Measurements from ENCODE around the gene PCP4L1. TPM values are rescaled to one million over a fixed set of nuclear protein-coding genes. Genes with fewer than 3 reads are reported as not detected.
"Not testable (repeated sequence)": the region's sequence is repeated elsewhere in the genome, so short reads cannot be mapped to it uniquely, and the experiment has no call there.

Gene PCP4L1
- total RNA-seq, 8 experiments from 2014 or later = 0.32 to 3.9 (median 0.59) TPM; not detected in 1

DNA sequence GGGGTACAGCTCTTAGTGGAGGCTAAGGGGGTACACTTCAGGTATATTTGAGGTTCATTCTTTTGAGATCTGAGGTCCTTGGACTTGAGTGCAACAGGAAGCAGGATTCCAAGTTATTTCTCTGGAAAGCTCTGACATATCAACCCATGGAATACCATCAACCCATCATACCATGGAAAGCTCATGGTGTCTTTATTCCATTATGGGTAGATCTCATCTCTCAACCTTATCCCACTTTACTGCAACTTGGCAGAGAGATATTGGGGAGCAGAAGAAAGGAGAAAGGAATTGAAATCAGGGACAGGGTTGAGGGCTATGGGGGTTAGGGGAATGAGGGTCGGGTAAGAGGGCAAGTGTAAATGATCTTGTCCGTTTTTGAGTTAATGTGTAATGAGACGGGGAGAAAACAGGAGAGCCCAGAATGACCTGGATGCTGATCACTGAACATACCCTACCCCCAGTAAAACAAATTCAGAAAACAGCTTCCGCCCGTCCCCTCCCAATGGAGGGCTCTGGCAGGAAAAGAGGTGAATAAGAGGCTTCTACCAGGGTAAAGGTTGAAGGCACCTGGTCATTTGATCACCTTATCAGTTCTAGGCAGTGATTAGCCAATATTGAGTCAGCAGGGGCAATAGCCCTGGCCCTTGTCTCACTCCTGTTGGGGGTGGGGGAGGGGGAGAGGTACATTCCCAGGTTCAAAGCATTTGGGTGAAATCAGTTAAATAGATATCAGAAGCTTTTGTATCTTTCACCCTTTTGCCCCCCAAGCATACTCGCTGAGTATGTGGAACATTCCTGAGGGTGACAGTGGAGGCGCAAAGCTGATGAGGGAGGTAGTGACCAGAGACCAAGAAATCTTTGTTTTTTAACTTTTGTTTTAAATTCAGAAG is 34.5 kb upstream of the PCP4L1 start:
- 49 to 100% (median 84%) methylated on average over 2 to 7 of the region's 7 CpGs; no CpG with 5 or more reads in 2 of the 10 experiments for WGBS, 10 experiments
- no peak for ATAC-seq (replicated peaks in 6 of 8)
- Histone ChIP-seq H3K4me3 (no peak overlapping the region), H3K27ac (no peak overlapping the region), H3K4me1 (replicated peaks in 1 of 2) (peaks cover 10 to 15% of the 10 kb centered on the region in 2 donors)
- in situ Hi-C loops (cut with MboI; ENCODE audit: low pct_unique_long_range_greater_than_20kb in 2 of 9, low sequenced_read_pairs in 9 of 9, unreplicated experiment in 9 of 9) = loop anchor here in 7 of 9 experiments (10.0 to 25.0 kb wide), 4 partner anchors 151 to 513 kb away; partner anchors contain the start of gene DUSP12 (in 2 of the 7)

DNA sequence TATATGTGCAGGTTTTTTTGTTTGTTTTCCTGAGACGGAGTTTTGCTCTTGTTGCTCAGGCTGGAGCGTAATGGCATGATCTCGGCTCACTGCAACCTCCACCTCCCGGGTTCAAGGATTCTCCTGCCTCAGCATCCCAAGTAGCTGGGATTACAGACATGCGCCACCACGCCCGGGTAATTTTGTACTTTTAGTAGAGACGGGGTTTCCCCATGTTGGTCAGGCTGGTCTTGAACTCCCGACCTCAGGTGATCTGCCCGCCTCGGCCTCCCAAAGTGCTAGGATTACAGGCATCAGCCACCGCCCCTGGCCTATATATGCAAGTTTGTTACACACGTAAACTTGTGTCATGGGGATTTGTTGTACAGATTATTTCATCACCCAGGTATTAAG is 33.9 kb upstream of the PCP4L1 start:
- ATAC-seq (replicated peaks in 6 of 8); H3K27ac ChIP-seq; H3K4me3 ChIP-seq: not testable (repeated sequence)
- H3K4me1 ChIP-seq (replicated peaks in 1 of 2) = peaks cover 10 to 15% of the 10 kb centered on the region in 2 donors
- WGBS, 10 experiments = 60 to 100% (median 98%) methylated on average over 1 to 10 of the region's 13 CpGs; no CpG with 5 or more reads in 4 of the 10 experiments
- in situ Hi-C loops (cut with MboI; ENCODE audit: low pct_unique_long_range_greater_than_20kb in 2 of 9, low sequenced_read_pairs in 9 of 9, unreplicated experiment in 9 of 9) = loop anchor here in 7 of 9 experiments (10.0 to 25.0 kb wide), 4 partner anchors 150 to 513 kb away; partner anchors contain the start of gene DUSP12 (in 2 of the 7)

DNA sequence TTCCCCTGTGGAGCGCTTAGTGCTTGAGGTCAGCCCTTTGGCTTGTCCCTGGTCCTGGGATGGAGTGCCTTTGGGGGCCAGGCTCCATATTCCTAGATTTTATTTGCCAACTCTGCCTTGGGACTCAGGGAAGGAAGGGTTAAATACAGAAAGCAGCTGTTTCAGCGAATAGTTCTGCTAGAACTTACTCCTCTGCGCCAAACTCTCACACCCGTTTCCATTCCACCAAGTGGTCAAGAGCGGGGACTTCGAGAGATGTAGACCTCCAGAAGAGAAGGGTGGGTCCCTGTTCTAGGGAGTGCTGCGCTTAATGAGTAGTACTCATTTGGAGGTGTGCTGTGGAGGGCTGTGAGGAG is 33.4 kb upstream of the PCP4L1 start:
- Histone ChIP-seq H3K27ac (no peak overlapping the region), H3K4me3 (no peak overlapping the region), H3K4me1 (replicated peaks in 1 of 2) (peaks cover 10 to 15% of the 10 kb centered on the region in 2 donors)
- in situ Hi-C loops (cut with MboI; ENCODE audit: low pct_unique_long_range_greater_than_20kb in 2 of 9, low sequenced_read_pairs in 9 of 9, unreplicated experiment in 9 of 9) = loop anchor here in 3 of 9 experiments (10.0 to 25.0 kb wide), 3 partner anchors 150 to 162 kb away; no protein-coding TSS in a partner anchor
- WGBS, 10 experiments = 40 to 100% (median 92%) methylated on average over 1 to 7 of the region's 7 CpGs; no CpG with 5 or more reads in 2 of the 10 experiments
- peak in 3 of 8 experiments; percentile 3 to 22 (median 4) for ATAC-seq (replicated peaks in 6 of 8)

DNA sequence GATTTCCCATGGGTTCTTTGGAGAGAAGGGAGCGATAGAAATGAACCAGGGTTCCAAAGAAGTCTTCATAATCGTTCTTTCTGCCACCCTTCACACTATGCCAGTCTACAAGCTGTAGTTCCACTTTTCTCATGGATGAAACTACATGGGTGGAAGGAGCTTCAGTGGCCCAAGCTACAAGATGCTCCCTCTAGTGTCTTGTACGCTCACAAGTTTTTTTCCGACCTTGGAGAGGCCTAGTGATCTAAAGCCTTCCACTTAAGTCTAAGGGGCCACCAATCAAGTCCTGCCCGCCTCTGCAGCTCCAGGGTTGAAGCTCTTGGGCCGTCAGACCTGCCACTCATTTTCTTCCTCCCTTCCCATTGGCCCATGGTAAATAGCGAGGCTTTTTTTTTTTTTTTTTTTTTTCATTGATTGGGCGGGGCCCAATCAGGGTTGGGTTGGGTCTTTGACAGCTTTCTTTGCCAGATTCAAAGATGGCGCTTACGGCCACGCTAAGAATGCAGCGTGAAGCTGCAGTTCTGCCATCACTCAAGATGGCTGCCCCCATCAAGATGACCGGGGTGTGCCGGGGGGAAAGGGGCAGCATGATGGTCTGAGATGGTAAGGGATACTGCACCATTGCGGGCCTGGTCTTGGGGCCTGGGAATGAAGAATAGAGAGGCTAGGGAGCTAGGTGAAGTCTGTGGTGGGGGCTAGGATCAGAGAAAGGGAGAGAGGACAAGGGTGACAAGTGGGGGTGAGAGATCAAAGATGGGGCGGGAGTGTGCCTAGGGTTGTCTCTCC is 32.8 kb upstream of the PCP4L1 start, which contains the start of gene TOMM40L:
Gene TOMM40L (plus strand): TSS at position 527 of the 786 bp plus-strand sequence. CDS start 430 bp downstream, outside the sequence.
- peak; percentile 94 to 99 (median 98) for ATAC-seq (replicated peaks in 6 of 8)
- Histone ChIP-seq H3K4me1 (replicated peaks in 1 of 2) (peaks cover 10 to 15% of the 10 kb centered on the region in 2 donors), H3K27ac (peak within 1 kb of the TSS; percentile 50 to 58), H3K4me3 (peak within 1 kb of the TSS; percentile 61 to 95 (median 68))
- in situ Hi-C loops (cut with MboI; ENCODE audit: low pct_unique_long_range_greater_than_20kb in 2 of 9, low sequenced_read_pairs in 9 of 9, unreplicated experiment in 9 of 9) = loop anchor here in 3 of 9 experiments (10.0 to 25.0 kb wide), 3 partner anchors 149 to 162 kb away; no protein-coding TSS in a partner anchor
- 0 to 25% (median 11%) methylated on average over 2 to 15 of the region's 16 CpGs; no CpG with 5 or more reads in 3 of the 10 experiments for WGBS, 10 experiments

DNA sequence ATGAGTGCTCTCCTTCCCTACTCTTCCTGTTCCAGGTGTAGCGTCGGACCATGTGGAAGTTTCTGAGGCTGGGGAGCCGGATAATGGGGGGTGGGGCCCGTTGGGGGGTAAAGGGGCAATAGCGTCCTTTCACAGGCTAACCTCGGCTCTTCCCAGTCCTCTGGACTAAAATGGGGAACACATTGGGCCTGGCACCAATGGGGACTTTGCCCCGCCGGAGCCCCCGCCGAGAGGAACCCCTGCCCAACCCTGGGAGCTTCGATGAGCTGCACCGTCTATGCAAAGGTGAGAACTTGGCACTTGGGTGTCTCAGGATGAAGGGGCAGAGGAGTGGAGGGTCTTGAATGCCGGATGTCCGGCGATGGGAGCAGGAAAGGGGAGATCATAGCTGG is 32.2 kb upstream of the PCP4L1 start:
- peak overlapping the region; percentile 61 to 95 (median 68) for H3K4me3 ChIP-seq
- peak overlapping the region; percentile 50 to 58 for H3K27ac ChIP-seq
- peaks cover 10 to 15% of the 10 kb centered on the region in 2 donors for H3K4me1 ChIP-seq (replicated peaks in 1 of 2)
- ATAC-seq (replicated peaks in 6 of 8) = no peak
- 6 to 17% (median 11%) methylated on average over 2 to 9 of the region's 15 CpGs; no CpG with 5 or more reads in 6 of the 10 experiments for WGBS, 10 experiments
- in situ Hi-C loops (cut with MboI; ENCODE audit: low pct_unique_long_range_greater_than_20kb in 2 of 9, low sequenced_read_pairs in 9 of 9, unreplicated experiment in 9 of 9) = loop anchor here in 3 of 9 experiments (10.0 to 25.0 kb wide), 3 partner anchors 148 to 161 kb away; no protein-coding TSS in a partner anchor

DNA sequence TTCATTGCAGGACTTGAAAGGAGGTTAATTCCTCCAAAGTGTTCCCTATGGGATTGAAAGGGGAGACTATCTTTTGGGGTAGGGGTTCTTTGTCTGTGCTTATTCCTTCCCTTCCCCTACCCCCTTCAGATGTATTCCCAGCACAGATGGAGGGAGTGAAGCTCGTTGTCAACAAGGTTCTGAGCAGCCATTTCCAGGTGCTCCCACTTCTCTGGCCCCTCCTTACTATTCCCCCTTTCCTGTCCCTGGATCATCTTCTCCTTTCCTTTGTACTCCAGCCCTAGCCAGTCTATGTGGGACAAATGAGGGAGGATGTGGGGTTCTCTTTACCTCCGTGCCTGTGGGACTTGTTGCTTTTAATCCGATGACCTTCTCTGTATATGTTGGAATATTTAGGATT is 31.8 kb upstream of the PCP4L1 start:
- Histone ChIP-seq H3K4me1 (replicated peaks in 1 of 2) (peaks cover 10 to 15% of the 10 kb centered on the region in 2 donors), H3K4me3 (peak overlapping the region; percentile 61 to 95 (median 68)), H3K27ac (no peak overlapping the region)
- no peak for ATAC-seq (replicated peaks in 6 of 8)
- in situ Hi-C loops (cut with MboI; ENCODE audit: low pct_unique_long_range_greater_than_20kb in 2 of 9, low sequenced_read_pairs in 9 of 9, unreplicated experiment in 9 of 9) = loop anchor here in 3 of 9 experiments (10.0 to 25.0 kb wide), 3 partner anchors 148 to 161 kb away; no protein-coding TSS in a partner anchor
- WGBS, 10 experiments = 40 to 100% (median 80%) methylated on average over 1 to 2 of the region's 3 CpGs; no CpG with 5 or more reads in 5 of the 10 experiments

DNA sequence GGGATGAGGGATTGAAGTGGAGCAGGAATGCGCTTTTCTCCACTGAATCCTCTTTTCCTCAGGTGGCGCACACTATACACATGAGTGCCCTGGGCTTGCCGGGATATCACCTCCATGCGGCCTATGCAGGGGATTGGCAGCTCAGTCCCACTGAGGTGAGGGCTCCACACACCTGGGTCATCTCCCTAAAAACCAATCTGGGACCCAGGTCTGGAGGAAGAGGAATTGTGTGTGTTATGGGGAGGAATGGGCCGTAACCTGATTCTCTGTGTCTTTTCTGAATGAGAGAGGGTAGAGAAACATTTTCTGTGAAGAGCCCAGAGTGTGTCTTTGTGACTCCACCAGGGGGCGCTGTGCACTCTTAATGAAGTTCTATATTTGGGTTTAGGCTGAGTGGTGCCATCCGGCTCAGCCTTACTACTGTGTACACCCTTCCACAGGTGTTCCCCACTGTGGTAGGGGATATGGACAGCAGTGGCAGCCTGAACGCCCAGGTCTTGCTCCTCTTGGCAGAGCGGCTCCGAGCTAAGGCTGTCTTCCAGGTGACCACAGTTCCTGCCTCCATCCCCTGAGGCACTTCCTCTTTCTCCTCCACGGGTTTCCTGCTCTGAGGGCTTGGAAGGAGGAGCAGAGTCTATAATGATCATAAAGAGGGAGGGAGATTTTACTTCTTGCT is 31.2 kb upstream of the PCP4L1 start:
- peak overlapping the region in 4 of 5 donors; percentile 61 to 95 (median 74) for H3K4me3 ChIP-seq
- 0 to 61% (median 39%) methylated on average over 1 to 9 of the region's 11 CpGs; no CpG with 5 or more reads in 2 of the 10 experiments for WGBS, 10 experiments
- H3K4me1 ChIP-seq (replicated peaks in 1 of 2) = peaks cover 10 to 15% of the 10 kb centered on the region in 2 donors
- ATAC-seq (replicated peaks in 6 of 8) = peak in 4 of 8 experiments; percentile 19 to 53 (median 41)
- in situ Hi-C loops (cut with MboI; ENCODE audit: low pct_unique_long_range_greater_than_20kb in 2 of 9, low sequenced_read_pairs in 9 of 9, unreplicated experiment in 9 of 9) = loop anchor here in 3 of 9 experiments (10.0 to 25.0 kb wide), 3 partner anchors 147 to 160 kb away; no protein-coding TSS in a partner anchor
- no peak overlapping the region for H3K27ac ChIP-seq

DNA sequence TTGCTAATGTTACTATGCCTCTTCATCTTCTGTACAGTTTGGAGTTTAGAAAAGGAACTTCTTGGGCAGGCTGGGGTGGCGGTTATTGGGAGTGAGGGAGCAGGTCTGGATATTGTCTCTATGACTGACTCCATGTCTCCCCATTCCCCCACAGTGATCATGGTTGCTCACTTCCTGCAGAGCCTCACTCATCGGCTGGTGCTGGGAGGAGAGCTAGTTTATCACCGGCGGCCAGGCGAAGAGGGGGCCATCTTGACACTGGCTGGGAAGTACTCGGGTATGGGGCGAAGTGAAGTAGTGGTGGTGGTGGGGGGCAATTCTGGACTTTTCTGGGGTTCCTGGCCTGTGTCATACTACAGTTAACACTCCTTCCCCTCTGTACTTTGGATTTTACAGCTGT is 30.5 kb upstream of the PCP4L1 start:
- in situ Hi-C loops (cut with MboI; ENCODE audit: low pct_unique_long_range_greater_than_20kb in 2 of 9, low sequenced_read_pairs in 9 of 9, unreplicated experiment in 9 of 9) = loop anchor here in 3 of 9 experiments (10.0 to 25.0 kb wide), 3 partner anchors 147 to 159 kb away; no protein-coding TSS in a partner anchor
- Histone ChIP-seq H3K4me1 (replicated peaks in 1 of 2) (peaks cover 10 to 15% of the 10 kb centered on the region in 2 donors), H3K27ac (no peak overlapping the region), H3K4me3 (no peak overlapping the region)
- ATAC-seq (replicated peaks in 6 of 8) = no peak
- WGBS, 10 experiments = 83 to 100% (median 100%) methylated on average over 1 to 7 of the region's 7 CpGs; no CpG with 5 or more reads in 4 of the 10 experiments

DNA sequence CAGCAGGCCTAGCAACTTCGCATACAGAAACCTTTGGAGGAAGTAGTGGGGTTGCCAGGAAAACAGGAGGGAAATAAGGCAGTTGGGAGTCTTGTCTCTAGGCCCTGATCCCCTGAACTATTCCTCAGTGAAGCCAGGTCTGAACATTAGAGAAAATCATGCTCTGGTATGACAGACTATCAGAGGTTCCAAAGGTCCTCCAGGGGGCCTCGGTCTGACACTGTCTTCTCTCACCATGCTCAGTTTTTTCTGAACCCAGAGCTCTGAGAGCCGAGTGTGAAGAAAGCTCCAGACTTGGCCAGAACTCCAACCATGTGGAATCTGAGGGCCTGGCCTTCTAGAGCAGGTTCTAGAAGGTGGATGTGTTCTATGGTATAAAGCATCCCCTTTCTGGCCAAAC is 28.6 kb upstream of the PCP4L1 start:
- Histone ChIP-seq H3K4me3 (no peak overlapping the region), H3K4me1 (replicated peaks in 1 of 2) (peaks cover 10 to 15% of the 10 kb centered on the region in 2 donors), H3K27ac (no peak overlapping the region)
- ATAC-seq (replicated peaks in 6 of 8) = no peak
- 0 to 82% (median 63%) methylated on average over 1 to 3 of the region's 3 CpGs; no CpG with 5 or more reads in 4 of the 10 experiments for WGBS, 10 experiments
- in situ Hi-C loops (cut with MboI; ENCODE audit: low pct_unique_long_range_greater_than_20kb in 2 of 9, low sequenced_read_pairs in 9 of 9, unreplicated experiment in 9 of 9) = loop anchor here in 4 of 9 experiments (10.0 to 25.0 kb wide), 4 partner anchors 55 to 157 kb away; no protein-coding TSS in a partner anchor

DNA sequence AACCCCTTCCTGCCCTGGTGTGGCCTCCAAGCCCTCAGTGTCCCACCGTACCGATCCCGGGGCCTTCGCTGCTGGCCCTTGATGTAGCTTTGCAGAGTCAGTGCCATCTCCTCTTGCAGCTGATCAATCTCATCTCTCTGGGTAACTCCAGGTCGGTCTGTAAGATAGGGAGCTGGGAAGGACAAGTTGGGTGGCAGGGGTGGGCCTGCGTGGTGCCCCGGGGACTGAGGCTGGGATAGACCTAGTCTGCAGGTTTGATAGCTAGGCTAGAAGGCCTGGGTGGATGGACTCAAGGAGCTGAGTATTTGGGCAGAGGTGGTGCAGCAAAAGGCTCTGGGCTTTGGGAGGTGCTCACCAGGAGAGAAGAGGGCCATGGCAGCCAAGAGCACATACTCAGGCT is 27.8 kb upstream of the PCP4L1 start:
- H3K4me3 ChIP-seq = no peak overlapping the region
- WGBS, 10 experiments = 92 to 100% (median 100%) methylated on average over 1 to 6 of the region's 7 CpGs; no CpG with 5 or more reads in 5 of the 10 experiments
- no peak overlapping the region for H3K27ac ChIP-seq
- peaks cover 7 to 11% of the 10 kb centered on the region in 2 donors for H3K4me1 ChIP-seq (replicated peaks in 1 of 2)
- in situ Hi-C loops (cut with MboI; ENCODE audit: low pct_unique_long_range_greater_than_20kb in 2 of 9, low sequenced_read_pairs in 9 of 9, unreplicated experiment in 9 of 9) = loop anchor here in 2 of 9 experiments (10.0 to 25.0 kb wide), 2 partner anchors 54 to 157 kb away; no protein-coding TSS in a partner anchor
- no peak for ATAC-seq (replicated peaks in 6 of 8)

DNA sequence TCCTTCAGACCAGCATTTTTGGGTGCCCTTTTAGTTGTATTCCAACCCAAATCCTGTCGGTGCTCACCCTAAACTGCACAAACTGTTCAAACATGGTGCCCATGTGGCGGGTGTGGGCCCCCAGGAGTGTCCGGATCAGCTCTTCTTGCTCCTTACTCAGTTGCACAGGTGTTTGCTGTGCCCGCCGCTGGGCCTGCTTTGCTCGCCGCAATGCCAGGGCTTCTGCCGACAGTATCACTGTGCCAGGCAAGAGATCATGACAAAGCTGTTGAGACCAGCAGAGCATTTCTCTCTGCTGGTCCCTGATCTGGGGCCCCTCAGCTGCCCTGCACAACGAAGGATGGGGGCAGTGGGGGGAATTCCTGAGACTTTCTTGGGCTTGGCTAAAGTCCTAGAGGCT is 25.4 kb upstream of the PCP4L1 start:
- in situ Hi-C loops (cut with MboI; ENCODE audit: low pct_unique_long_range_greater_than_20kb in 2 of 9, low sequenced_read_pairs in 9 of 9, unreplicated experiment in 9 of 9) = loop anchor here in 2 of 9 experiments (10.0 to 25.0 kb wide), 2 partner anchors 52 to 154 kb away; no protein-coding TSS in a partner anchor
- Histone ChIP-seq H3K4me3 (no peak overlapping the region), H3K27ac (no peak overlapping the region), H3K4me1 (replicated peaks in 1 of 2) (no peaks in the 10 kb centered on the region)
- 60 to 91% (median 82%) methylated on average over 1 to 8 of the region's 9 CpGs; no CpG with 5 or more reads in 4 of the 10 experiments for WGBS, 10 experiments
- no peak for ATAC-seq (replicated peaks in 6 of 8)

Measured in motor neuron (in vitro differentiated cells).